GM23338 (cell line): Measurements from ENCODE around the gene TMEM250. TPM values are rescaled to one million over a fixed set of nuclear protein-coding genes. Genes with fewer than 3 reads are reported as not detected.

Experiments used
- ATAC-seq: fragments of 200-7000 bp; cut with Tn5 transposase; 3 replicates; pipeline ENCODE4 v1.9.1; 2020
- DNase-seq: peaks from one replicate; pipeline ENCODE4 v3.0.0-alpha.2; 2015; ENCODE audit warnings: low spot score
- H2AFZ ChIP-seq: fragments of 200-600 bp; sonication (generic); 2 replicates; pipeline ENCODE4 v1.8.0; 2016; ENCODE audit warnings: antibody characterized with exemption, mild to moderate bottlenecking, moderate library complexity
- H3F3A ChIP-seq: fragments of 200-600 bp; sonication (generic); replicated peaks from 2 replicates; pipeline ENCODE4 v1.8.0; 2017; ENCODE audit warnings: antibody characterized with exemption, mixed run types, low read depth
- H3K27ac ChIP-seq: fragments of 200-600 bp; sonication (generic); 2 replicates; pipeline ENCODE4 v1.6.1; 2016; ENCODE audit warnings: low read depth
- H3K27me3 ChIP-seq: fragments of 200-600 bp; sonication (generic); 2 replicates; pipeline ENCODE4 v1.8.0; 2016; ENCODE audit warnings: mild to moderate bottlenecking, mixed run types, moderate library complexity; ENCODE audit not compliant: insufficient read depth
- H3K36me3 ChIP-seq: fragments of 200-600 bp; sonication (generic); 2 replicates; pipeline ENCODE4 v1.8.0; 2016; ENCODE audit warnings: mild to moderate bottlenecking; ENCODE audit not compliant: insufficient read depth
- H3K4me1 ChIP-seq: fragments of 200-600 bp; sonication (generic); 2 replicates; pipeline ENCODE4 v1.8.0; 2016; ENCODE audit warnings: mild to moderate bottlenecking, moderate library complexity; ENCODE audit not compliant: insufficient read depth
- H3K4me2 ChIP-seq: fragments of 200-600 bp; sonication (generic); 2 replicates; pipeline ENCODE4 v1.7.1; 2017; ENCODE audit warnings: mixed run types
- H3K4me3 ChIP-seq: fragments of 200-600 bp; sonication (generic); 2 replicates; pipeline ENCODE4 v1.6.1; 2016; ENCODE audit warnings: mixed run types
- H3K79me2 ChIP-seq: fragments of 200-600 bp; sonication (generic); replicated peaks from 2 replicates; pipeline ENCODE4 v1.8.0; 2017; ENCODE audit warnings: mild to moderate bottlenecking; ENCODE audit not compliant: insufficient read depth
- H3K9me2 ChIP-seq: fragments of 200-600 bp; sonication (generic); 2 replicates; pipeline ENCODE4 v1.8.0; 2017; ENCODE audit not compliant: insufficient read depth
- H4K20me1 ChIP-seq: fragments of 200-600 bp; sonication (generic); replicated peaks from 2 replicates; pipeline ENCODE4 v1.8.0; 2017; ENCODE audit warnings: mild to moderate bottlenecking; ENCODE audit not compliant: insufficient read depth
- H3K27ac Mint-ChIP-seq: 2 replicates; pipeline ENCODE4 v1.8.0; 2020; ENCODE audit warnings: inconsistent platforms, mild to moderate bottlenecking, moderate library complexity, mixed read lengths
- H3K27me3 Mint-ChIP-seq: 3 replicates; pipeline ENCODE4 v1.8.0; 2022; ENCODE audit warnings: low read depth, mild to moderate bottlenecking, moderate library complexity, mixed read lengths, inconsistent platforms; ENCODE audit not compliant: insufficient read depth, poor library complexity
- H3K36me3 Mint-ChIP-seq: 3 replicates; pipeline ENCODE4 v1.8.0; 2021; ENCODE audit warnings: low read depth, mild to moderate bottlenecking, inconsistent platforms, moderate library complexity, mixed read lengths
- H3K4me1 Mint-ChIP-seq: 3 replicates; pipeline ENCODE4 v1.8.0; 2020; ENCODE audit warnings: mild to moderate bottlenecking, inconsistent platforms, mixed read lengths
- H3K4me3 Mint-ChIP-seq: 3 replicates; pipeline ENCODE4 v1.8.0; 2021; ENCODE audit warnings: moderate library complexity, mild to moderate bottlenecking, inconsistent platforms, mixed read lengths
- H3K9me3 Mint-ChIP-seq: 3 replicates; pipeline ENCODE4 v1.8.0; 2020; ENCODE audit warnings: moderate library complexity, mild to moderate bottlenecking, inconsistent platforms, mixed read lengths
- EZH2 ChIP-seq: fragments of 200-600 bp; sonication (generic); IDR thresholded peaks from one replicate; pipeline ENCODE4 v1.8.0; 2017; ENCODE audit warnings: antibody characterized with exemption, mild to moderate bottlenecking, low read depth; ENCODE audit not compliant: unreplicated experiment
- EZH2phosphoT487 ChIP-seq: fragments of 200-600 bp; sonication (generic); IDR thresholded peaks from one replicate; pipeline ENCODE4 v1.8.1; 2018; ENCODE audit warnings: antibody characterized with exemption; ENCODE audit not compliant: unreplicated experiment
- STAT1 ChIP-seq: IDR thresholded peaks from one replicate; pipeline ENCODE4 v1.6.1; 2016; ENCODE audit warnings: antibody characterized with exemption; ENCODE audit not compliant: unreplicated experiment
- ZNF331 ChIP-seq: fragments of 250-450 bp; sonication (Bioruptor Pico); IDR thresholded peaks from 2 replicates; pipeline ENCODE4 v1.5.0; 2020; ENCODE audit warnings: low read depth, mild to moderate bottlenecking, moderate library complexity
- polyA plus RNA-seq: library from polyadenylated mRNA; unstranded; fragments of >200 nt; fragmentation: Nextera tagmentation; extraction: Ambion mirVana; gene quantifications from 2 replicates; pipeline ENCODE4 v1.2.1, GENCODE V29; 2016
- total RNA-seq: library from RNA; depleted of rRNA; stranded (reverse); fragments of >200 nt; shearing (Covaris generic); gene quantifications from 2 replicates; pipeline ENCODE4 v1.2.3, GENCODE V29; 2014
- TF ChIP-seq, protein P1 (sequence below): fragments of 250-450 bp; sonication (Bioruptor Pico); IDR thresholded peaks from 2 replicates; pipeline ENCODE4 v1.5.0; 2020; ENCODE audit warnings: mild to moderate bottlenecking, moderate library complexity
- TF ChIP-seq, protein P2 (sequence below): IDR thresholded peaks from one replicate; pipeline ENCODE4 v1.6.1; 2018; ENCODE audit warnings: antibody characterized with exemption; ENCODE audit not compliant: unreplicated experiment
- TF ChIP-seq, protein P3 (sequence below): IDR thresholded peaks from 2 replicates; pipeline ENCODE4 v1.6.1; 2016; ENCODE audit warnings: antibody characterized with exemption

Gene TMEM250
- total and polyA plus RNA-seq, 2 experiments from 2014 or later: 12.2 to 39.2 TPM

DNA sequence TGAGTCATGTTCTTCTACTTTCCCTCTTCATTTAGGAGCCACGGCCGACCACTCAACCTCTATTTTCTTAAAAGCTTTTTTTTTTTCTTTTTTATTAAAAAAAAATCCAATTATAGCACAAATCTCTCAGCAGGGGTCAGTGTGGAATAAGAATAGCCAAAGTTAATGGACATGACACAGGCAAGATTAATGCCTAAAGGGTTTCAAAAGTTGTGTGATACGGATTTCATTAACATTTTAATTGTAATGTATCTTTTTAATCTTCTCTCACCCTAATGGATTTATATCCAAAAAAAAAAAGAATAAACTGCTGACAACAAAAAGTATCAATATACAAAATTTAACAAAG, 29.0 kb downstream of the TMEM250 start:
- no peak for ATAC-seq
- no peaks in the 10 kb centered on the region for H3K36me3 Mint-ChIP-seq

More for the DNA sequence above, 29.0 kb downstream of the TMEM250 start:
- H3K4me1 Mint-ChIP-seq: peaks cover 37% of the 10 kb centered on the region
- DNase-seq: no peak
- Histone ChIP-seq H3K4me3 (no peak overlapping the region), H3K36me3 (no peaks in the 10 kb centered on the region), H3F3A (peaks cover 6% of the 10 kb centered on the region; the same call in 1 of the 2 replicates), H3K27ac (no peak overlapping the region), H3K9me2 (no peaks in the 10 kb centered on the region), H3K4me1 (peaks cover 31% of the 10 kb centered on the region), H4K20me1 (no peaks in the 10 kb centered on the region), H3K4me2 (peak overlapping the region; percentile 27; the same call in 1 of the 2 replicates), H3K79me2 (peaks cover 13% of the 10 kb centered on the region), H2AFZ (no peak overlapping the region), H3K27me3 (peaks cover 16% of the 10 kb centered on the region)
- TF ChIP-seq, protein P1, sequence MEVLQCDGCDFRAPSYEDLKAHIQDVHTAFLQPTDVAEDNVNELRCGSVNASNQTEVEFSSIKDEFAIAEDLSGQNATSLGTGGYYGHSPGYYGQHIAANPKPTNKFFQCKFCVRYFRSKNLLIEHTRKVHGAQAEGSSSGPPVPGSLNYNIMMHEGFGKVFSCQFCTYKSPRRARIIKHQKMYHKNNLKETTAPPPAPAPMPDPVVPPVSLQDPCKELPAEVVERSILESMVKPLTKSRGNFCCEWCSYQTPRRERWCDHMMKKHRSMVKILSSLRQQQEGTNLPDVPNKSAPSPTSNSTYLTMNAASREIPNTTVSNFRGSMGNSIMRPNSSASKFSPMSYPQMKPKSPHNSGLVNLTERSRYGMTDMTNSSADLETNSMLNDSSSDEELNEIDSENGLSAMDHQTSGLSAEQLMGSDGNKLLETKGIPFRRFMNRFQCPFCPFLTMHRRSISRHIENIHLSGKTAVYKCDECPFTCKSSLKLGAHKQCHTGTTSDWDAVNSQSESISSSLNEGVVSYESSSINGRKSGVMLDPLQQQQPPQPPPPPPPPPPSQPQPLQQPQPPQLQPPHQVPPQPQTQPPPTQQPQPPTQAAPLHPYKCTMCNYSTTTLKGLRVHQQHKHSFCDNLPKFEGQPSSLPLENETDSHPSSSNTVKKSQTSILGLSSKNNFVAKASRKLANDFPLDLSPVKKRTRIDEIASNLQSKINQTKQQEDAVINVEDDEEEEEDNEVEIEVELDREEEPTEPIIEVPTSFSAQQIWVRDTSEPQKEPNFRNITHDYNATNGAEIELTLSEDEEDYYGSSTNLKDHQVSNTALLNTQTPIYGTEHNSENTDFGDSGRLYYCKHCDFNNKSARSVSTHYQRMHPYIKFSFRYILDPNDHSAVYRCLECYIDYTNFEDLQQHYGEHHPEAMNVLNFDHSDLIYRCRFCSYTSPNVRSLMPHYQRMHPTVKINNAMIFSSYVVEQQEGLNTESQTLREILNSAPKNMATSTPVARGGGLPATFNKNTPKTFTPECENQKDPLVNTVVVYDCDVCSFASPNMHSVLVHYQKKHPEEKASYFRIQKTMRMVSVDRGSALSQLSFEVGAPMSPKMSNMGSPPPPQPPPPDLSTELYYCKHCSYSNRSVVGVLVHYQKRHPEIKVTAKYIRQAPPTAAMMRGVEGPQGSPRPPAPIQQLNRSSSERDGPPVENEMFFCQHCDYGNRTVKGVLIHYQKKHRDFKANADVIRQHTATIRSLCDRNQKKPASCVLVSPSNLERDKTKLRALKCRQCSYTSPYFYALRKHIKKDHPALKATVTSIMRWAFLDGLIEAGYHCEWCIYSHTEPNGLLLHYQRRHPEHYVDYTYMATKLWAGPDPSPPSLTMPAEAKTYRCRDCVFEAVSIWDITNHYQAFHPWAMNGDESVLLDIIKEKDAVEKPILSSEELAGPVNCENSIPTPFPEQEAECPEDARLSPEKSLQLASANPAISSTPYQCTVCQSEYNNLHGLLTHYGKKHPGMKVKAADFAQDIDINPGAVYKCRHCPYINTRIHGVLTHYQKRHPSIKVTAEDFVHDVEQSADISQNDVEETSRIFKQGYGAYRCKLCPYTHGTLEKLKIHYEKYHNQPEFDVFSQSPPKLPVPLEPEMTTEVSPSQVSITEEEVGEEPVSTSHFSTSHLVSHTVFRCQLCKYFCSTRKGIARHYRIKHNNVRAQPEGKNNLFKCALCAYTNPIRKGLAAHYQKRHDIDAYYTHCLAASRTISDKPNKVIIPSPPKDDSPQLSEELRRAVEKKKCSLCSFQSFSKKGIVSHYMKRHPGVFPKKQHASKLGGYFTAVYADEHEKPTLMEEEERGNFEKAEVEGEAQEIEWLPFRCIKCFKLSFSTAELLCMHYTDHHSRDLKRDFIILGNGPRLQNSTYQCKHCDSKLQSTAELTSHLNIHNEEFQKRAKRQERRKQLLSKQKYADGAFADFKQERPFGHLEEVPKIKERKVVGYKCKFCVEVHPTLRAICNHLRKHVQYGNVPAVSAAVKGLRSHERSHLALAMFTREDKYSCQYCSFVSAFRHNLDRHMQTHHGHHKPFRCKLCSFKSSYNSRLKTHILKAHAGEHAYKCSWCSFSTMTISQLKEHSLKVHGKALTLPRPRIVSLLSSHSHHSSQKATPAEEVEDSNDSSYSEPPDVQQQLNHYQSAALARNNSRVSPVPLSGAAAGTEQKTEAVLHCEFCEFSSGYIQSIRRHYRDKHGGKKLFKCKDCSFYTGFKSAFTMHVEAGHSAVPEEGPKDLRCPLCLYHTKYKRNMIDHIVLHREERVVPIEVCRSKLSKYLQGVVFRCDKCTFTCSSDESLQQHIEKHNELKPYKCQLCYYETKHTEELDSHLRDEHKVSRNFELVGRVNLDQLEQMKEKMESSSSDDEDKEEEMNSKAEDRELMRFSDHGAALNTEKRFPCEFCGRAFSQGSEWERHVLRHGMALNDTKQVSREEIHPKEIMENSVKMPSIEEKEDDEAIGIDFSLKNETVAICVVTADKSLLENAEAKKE (CRISPR knock-in tag): no peak
- TF ChIP-seq, protein P2, sequence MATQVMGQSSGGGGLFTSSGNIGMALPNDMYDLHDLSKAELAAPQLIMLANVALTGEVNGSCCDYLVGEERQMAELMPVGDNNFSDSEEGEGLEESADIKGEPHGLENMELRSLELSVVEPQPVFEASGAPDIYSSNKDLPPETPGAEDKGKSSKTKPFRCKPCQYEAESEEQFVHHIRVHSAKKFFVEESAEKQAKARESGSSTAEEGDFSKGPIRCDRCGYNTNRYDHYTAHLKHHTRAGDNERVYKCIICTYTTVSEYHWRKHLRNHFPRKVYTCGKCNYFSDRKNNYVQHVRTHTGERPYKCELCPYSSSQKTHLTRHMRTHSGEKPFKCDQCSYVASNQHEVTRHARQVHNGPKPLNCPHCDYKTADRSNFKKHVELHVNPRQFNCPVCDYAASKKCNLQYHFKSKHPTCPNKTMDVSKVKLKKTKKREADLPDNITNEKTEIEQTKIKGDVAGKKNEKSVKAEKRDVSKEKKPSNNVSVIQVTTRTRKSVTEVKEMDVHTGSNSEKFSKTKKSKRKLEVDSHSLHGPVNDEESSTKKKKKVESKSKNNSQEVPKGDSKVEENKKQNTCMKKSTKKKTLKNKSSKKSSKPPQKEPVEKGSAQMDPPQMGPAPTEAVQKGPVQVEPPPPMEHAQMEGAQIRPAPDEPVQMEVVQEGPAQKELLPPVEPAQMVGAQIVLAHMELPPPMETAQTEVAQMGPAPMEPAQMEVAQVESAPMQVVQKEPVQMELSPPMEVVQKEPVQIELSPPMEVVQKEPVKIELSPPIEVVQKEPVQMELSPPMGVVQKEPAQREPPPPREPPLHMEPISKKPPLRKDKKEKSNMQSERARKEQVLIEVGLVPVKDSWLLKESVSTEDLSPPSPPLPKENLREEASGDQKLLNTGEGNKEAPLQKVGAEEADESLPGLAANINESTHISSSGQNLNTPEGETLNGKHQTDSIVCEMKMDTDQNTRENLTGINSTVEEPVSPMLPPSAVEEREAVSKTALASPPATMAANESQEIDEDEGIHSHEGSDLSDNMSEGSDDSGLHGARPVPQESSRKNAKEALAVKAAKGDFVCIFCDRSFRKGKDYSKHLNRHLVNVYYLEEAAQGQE: no peak
- TF ChIP-seq EZH2 (no peak), ZNF331 (CRISPR knock-in tag) (no peak), STAT1 (no peak), EZH2phosphoT487 (no peak)
- TF ChIP-seq, protein P3, sequence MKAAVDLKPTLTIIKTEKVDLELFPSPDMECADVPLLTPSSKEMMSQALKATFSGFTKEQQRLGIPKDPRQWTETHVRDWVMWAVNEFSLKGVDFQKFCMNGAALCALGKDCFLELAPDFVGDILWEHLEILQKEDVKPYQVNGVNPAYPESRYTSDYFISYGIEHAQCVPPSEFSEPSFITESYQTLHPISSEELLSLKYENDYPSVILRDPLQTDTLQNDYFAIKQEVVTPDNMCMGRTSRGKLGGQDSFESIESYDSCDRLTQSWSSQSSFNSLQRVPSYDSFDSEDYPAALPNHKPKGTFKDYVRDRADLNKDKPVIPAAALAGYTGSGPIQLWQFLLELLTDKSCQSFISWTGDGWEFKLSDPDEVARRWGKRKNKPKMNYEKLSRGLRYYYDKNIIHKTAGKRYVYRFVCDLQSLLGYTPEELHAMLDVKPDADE: no peak
- H3K9me3 Mint-ChIP-seq: no peaks in the 10 kb centered on the region
- H3K4me3 Mint-ChIP-seq: no peak overlapping the region
- H3K27ac Mint-ChIP-seq: no peak overlapping the region
- peaks cover 18% of the 10 kb centered on the region for H3K27me3 Mint-ChIP-seq
